Pancreas (tissue), 10 donors: ENCODE measurements around the gene DLGAP1. TPM values are rescaled to one million over a fixed set of nuclear protein-coding genes. Genes with fewer than 3 reads are reported as not detected.

Source experiments
- ATAC-seq, 4 donors: fragments of 200-7000 bp; cut with Tn5 transposase; one replicate each; pipeline versions ENCODE4 v1.8.0 to v1.9.1; 2020; ENCODE audit warnings: mild to moderate bottlenecking in 4 of 4, moderate library complexity in 4 of 4
- DNase-seq, 6 donors: peaks; one replicate each; pipeline ENCODE4 v3.0.0-alpha.2; 2020
- FAIRE-seq: peaks from 2 replicates; lab custom pipeline; 2012; peaks lifted over from hg19 to GRCh38; lab: Jason Lieb, UNC
- H3K27ac ChIP-seq, 4 donors: fragments of 200-600 bp; sonication (generic); 1 replicate in 3 of 4; 2 replicates in 1 of 4; pipeline versions ENCODE4 v1.5.0 to v1.8.0; 2020
- H3K27me3 ChIP-seq, 4 donors: fragments of 200-600 bp; one replicate each; pipeline ENCODE4 v1.8.0; 2021
- H3K36me3 ChIP-seq, 3 donors: fragments of 200-600 bp; sonication (generic) in 1 of 3; one replicate each; pipeline versions ENCODE4 v1.5.0 to v1.8.0; 2020 to 2021
- H3K4me1 ChIP-seq, 3 donors: fragments of 200-600 bp; one replicate each; pipeline ENCODE4 v1.8.0; 2021
- H3K4me3 ChIP-seq, 4 donors: fragments of 200-600 bp; sonication (generic) in 2 of 4; one replicate each; pipeline versions ENCODE4 v1.5.0 to v1.8.0; 2020 to 2021
- H3K9me3 ChIP-seq, 4 donors: fragments of 200-600 bp; one replicate each; pipeline ENCODE4 v1.8.0; 2021
- WGBS, 2 donors: extraction: QIAGEN DNeasy Blood & Tissue Kit; methylation state at CpG; one replicate each; pipeline ENCODE4 v1.1.7; 2013; 5-methylcytosine and 5-hydroxymethylcytosine counted together
- intact Hi-C, 3 donors: fragments of 100-400 bp; cut with DNase I; formaldehyde crosslinking; loops; one replicate each; pipeline versions ENCODE4 v1.11.1 to v1.14.2; 2022
- polyA plus RNA-seq, 2 donors: library from polyadenylated mRNA; stranded (reverse); fragments of 200-250 nt; gene quantifications; one replicate each; pipeline ENCODE4 v1.2.3, GENCODE V29; 2013
- total RNA-seq, 6 donors: library from RNA; stranded (reverse); fragmentation: NEBNext Ultra II Directional in 4 of 6; extraction: Animal tissue kit (Norgen Biotek cat#: 25700) in 4 of 6; gene quantifications; one replicate each; pipeline versions ENCODE4 v1.2.1 to v1.2.4, GENCODE V29; 2021 to 2023
- TF ChIP-seq, protein P1 (sequence below), 4 donors: fragments of 200-600 bp; sonication (generic) in 3 of 4; IDR thresholded peaks; one replicate each; pipeline versions ENCODE4 v1.5.0 to v1.8.0; 2021; ENCODE audit warnings: antibody characterized with exemption in 4 of 4
- donor health status: healthy with polysubstance abuse.
- donor health status: DM: no; HTN: no; CAD: no; lungs with moderate emphysema.
- donor health status: DM: no; HTN: no; CAD: no.
- donor health status: control.
- donor health status: control.
- donor health status: Bipolar disorder and iron deficiency.
- donor health status: DM: yes; HTN: yes; CAD: no.
- donor health status: DM: no; HTN: no; CAD: no.
- donor health status: DM: no; HTN: no; CAD: no.
- donor health status: DM: yes; HTN: yes; CAD: no.

DLGAP1 gene
- total and polyA plus RNA-seq, 8 donors: 0.12 to 0.62 (median 0.30) TPM; not detected in 2

DNA sequence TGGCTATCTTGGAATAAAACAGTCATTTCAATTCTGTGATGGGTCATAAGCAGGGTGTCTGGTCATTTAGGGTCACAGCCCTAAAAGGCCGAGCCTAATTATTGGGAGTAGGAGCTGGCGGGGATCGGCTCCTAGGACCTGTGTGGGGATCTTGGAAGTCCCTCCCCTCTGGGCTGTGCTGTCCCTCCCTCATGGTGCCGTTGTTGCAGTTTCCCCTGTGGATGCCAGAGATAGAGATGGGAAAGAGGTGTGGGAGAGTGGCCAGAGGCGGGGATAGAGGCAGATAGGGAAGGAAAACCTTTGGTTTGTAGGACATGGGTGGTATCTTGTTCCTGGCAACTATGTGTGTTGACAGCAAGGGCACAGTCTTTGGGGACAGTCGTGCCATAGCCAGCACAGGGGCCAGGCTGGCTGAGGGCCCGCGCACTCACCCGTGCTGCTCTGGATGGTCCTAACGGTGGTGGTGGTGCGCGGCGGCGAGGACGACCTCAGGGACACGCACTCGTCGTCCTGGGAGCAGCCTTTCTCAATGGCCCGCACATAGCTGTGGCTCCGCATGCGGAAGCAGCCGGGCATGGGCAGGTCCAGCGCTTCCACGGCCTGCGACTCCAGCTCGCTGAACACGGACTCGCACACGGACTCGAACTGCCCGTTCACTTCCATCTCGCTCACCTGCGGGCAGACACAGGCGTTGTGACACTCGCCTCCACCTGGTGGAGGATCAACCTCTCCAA, 726.2 kb downstream of the DLGAP1 start:
- H3K4me1 ChIP-seq: no peaks in the 10 kb centered on the region
- WGBS, 2 donors: 94 to 96% methylated on average over 35 of the region's 35 CpGs
- DNase-seq (peak in 1 of 6 donors; percentile 52), FAIRE-seq (no peak), ATAC-seq (no peak)
- no peaks in the 10 kb centered on the region for H3K27me3 ChIP-seq
- intact Hi-C loops: no loop called here
- H3K27ac ChIP-seq: no peak overlapping the region
- H3K4me3 ChIP-seq: no peak overlapping the region
- no peaks in the 10 kb centered on the region for H3K36me3 ChIP-seq
- H3K9me3 ChIP-seq: no peaks in the 10 kb centered on the region
- TF ChIP-seq, protein P1, sequence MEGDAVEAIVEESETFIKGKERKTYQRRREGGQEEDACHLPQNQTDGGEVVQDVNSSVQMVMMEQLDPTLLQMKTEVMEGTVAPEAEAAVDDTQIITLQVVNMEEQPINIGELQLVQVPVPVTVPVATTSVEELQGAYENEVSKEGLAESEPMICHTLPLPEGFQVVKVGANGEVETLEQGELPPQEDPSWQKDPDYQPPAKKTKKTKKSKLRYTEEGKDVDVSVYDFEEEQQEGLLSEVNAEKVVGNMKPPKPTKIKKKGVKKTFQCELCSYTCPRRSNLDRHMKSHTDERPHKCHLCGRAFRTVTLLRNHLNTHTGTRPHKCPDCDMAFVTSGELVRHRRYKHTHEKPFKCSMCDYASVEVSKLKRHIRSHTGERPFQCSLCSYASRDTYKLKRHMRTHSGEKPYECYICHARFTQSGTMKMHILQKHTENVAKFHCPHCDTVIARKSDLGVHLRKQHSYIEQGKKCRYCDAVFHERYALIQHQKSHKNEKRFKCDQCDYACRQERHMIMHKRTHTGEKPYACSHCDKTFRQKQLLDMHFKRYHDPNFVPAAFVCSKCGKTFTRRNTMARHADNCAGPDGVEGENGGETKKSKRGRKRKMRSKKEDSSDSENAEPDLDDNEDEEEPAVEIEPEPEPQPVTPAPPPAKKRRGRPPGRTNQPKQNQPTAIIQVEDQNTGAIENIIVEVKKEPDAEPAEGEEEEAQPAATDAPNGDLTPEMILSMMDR (IDR thresholded peaks at IDR 0.05): no peak

DNA sequence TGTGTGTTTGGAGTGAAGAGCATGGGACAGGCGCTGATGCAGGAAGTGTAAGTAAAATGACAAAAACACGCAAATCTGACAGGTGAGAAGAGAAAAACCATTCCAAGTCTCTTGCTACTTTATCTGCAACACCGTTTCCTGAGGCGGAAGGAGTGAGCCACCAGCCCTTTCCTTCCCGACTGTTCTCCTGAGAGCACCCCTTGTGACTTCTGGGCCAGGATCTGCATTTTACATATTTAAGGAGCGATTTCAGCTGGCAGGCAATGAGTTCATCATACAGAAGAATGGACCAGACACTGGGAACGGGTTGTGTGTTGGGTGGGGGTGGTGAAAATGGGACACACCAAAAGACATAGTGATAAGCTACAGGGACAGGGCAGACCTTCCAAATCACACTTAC, 727.8 kb downstream of the DLGAP1 start:
- 79 to 83% methylated on average over 7 of the region's 7 CpGs for WGBS, 2 donors

DNA sequence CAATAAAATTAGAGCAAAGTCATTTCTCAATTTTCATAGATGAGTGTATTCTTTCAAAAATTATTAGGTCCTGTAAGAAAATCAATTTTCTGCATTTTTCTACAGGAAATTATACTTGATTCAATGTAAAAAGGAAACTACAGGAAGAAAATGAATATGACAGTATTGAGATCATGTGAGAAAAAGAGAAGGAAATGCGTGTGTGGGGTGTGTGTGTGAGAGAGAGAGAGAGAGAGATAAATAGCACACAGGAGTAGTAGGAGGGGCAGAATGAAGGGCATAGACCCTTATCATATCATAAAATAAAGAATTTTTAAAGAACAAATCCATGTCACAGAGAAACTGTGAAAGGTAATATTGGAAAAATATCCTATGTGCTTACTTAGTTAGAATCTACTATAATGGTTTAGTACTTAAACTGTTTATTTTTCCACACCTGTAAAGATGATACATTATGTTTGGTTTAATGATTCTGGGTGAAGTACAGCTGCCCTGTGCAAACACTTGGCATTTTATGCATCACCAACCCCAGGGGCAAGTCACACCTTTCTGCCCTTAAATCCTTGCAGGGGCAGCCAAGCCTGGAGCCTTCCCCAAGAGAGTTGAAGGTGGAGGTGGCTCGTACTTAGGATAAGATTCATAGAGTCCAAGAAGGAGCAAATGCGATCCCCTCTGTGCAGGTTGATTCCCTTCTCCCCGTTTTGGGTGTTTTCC, 728.7 kb downstream of the DLGAP1 start:
- H3K4me1 ChIP-seq: peaks cover 0 to 8% (median 0%) of the 10 kb centered on the region in 3 donors
- 67 to 70% methylated on average over 4 of the region's 4 CpGs for WGBS, 2 donors
- no peaks in the 10 kb centered on the region for H3K27me3 ChIP-seq
- TF ChIP-seq, protein P1 (IDR thresholded peaks at IDR 0.05): no peak
- intact Hi-C loops: no loop called here
- no peak overlapping the region for H3K27ac ChIP-seq
- no peaks in the 10 kb centered on the region for H3K9me3 ChIP-seq
- DNase-seq (no peak), FAIRE-seq (no peak), ATAC-seq (peak in 2 of 4 donors; percentile 66 to 69)
- H3K4me3 ChIP-seq: no peak overlapping the region
- no peaks in the 10 kb centered on the region for H3K36me3 ChIP-seq

More for the DNA sequence above, 727.8 kb downstream of the DLGAP1 start:
- H3K4me1 ChIP-seq: peaks cover 0 to 8% (median 0%) of the 10 kb centered on the region in 3 donors
- no peak overlapping the region for H3K27ac ChIP-seq
- DNase-seq (no peak), FAIRE-seq (no peak), ATAC-seq (no peak)
- no peaks in the 10 kb centered on the region for H3K27me3 ChIP-seq
- no peak overlapping the region for H3K4me3 ChIP-seq
- no peaks in the 10 kb centered on the region for H3K9me3 ChIP-seq
- TF ChIP-seq, protein P1 (IDR thresholded peaks at IDR 0.05): no peak
- no peaks in the 10 kb centered on the region for H3K36me3 ChIP-seq
- intact Hi-C loops: no loop called here

DNA sequence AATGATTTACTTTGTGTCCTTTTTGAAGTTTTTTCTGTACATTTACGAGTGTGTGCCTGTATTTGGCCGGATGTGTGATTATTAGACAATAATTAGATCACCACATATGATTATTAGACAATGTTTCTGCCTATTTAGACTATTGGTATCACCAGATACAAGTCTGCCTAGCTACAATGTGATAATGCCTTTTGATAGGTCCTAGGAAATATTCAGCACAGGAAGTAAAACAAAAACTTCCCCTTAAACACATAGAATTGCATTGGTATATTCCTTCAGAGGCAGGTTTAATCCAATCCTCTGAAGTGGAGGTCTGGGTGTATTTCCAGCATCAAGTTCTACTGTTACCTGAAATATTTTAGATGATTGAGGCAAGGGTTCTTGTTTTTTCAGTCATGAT, 730.0 kb downstream of the DLGAP1 start:
- no peak overlapping the region for H3K27ac ChIP-seq
- DNase-seq (no peak), FAIRE-seq (no peak), ATAC-seq (peak in 2 of 4 donors; percentile 29 to 46)
- no peak overlapping the region for H3K4me3 ChIP-seq
- H3K9me3 ChIP-seq: no peaks in the 10 kb centered on the region
- 79 to 81% methylated on average over 2 of the region's 2 CpGs for WGBS, 2 donors
- H3K36me3 ChIP-seq: no peaks in the 10 kb centered on the region
- TF ChIP-seq, protein P1 (IDR thresholded peaks at IDR 0.05): no peak
- H3K4me1 ChIP-seq: peaks cover 0 to 8% (median 0%) of the 10 kb centered on the region in 3 donors
- intact Hi-C loops: no loop called here
- no peaks in the 10 kb centered on the region for H3K27me3 ChIP-seq
